Stomach (tissue), 4 donors: ENCODE results near the gene DISC1.

ENCODE experiments used
- EP300 ChIP-seq: sonication (generic); formaldehyde crosslinking; IDR thresholded peaks from one replicate; pipeline ENCODE4 v1.6.1; 2017; ENCODE audit warnings: antibody characterized with exemption
- POLR2A ChIP-seq, 4 donors: fragments of 450-650 bp; IDR thresholded peaks; one replicate each; pipeline ENCODE4 v1.6.1; 2016; ENCODE audit warnings: antibody characterized with exemption in 4 of 4, control low read depth in 2 of 4, mild to moderate bottlenecking in 1 of 4, moderate library complexity in 1 of 4
- POLR2AphosphoS5 ChIP-seq, 3 donors: sonication (generic); formaldehyde crosslinking; IDR thresholded peaks; one replicate each; pipeline ENCODE4 v1.6.1; 2016; ENCODE audit warnings: antibody characterized with exemption in 3 of 3
- TF ChIP-seq, protein P1 (sequence below), 7 experiments: fragments of 450-650 bp in 4 of 7; fragments of 200-600 bp in 3 of 7; sonication (generic) in 3 of 7; IDR thresholded peaks; one replicate each; pipeline ENCODE4 v1.5.1; 2016 to 2019; ENCODE audit warnings: antibody characterized with exemption in 7 of 7, control low read depth in 2 of 7, mild to moderate bottlenecking in 1 of 7

DNA sequence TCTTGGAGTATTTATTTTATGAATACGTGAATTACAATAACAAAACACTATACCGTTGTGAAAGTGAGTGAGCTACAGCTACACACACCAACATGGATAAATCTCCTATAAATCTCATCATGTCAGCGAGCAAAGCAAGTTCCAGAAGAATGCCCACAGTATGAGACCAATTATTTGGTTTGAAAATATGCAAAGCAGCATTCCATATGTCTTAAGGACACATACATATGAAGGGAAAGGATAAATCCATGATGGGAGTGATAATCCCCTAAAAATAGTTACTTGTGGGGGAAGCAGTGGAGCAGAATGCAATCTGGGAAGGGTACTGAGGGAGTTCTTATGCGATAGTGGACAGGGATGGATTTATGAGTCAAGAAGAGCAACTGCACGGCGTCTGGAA lies 261.3 kb downstream of the DISC1 start:
- TF ChIP-seq, protein P1, sequence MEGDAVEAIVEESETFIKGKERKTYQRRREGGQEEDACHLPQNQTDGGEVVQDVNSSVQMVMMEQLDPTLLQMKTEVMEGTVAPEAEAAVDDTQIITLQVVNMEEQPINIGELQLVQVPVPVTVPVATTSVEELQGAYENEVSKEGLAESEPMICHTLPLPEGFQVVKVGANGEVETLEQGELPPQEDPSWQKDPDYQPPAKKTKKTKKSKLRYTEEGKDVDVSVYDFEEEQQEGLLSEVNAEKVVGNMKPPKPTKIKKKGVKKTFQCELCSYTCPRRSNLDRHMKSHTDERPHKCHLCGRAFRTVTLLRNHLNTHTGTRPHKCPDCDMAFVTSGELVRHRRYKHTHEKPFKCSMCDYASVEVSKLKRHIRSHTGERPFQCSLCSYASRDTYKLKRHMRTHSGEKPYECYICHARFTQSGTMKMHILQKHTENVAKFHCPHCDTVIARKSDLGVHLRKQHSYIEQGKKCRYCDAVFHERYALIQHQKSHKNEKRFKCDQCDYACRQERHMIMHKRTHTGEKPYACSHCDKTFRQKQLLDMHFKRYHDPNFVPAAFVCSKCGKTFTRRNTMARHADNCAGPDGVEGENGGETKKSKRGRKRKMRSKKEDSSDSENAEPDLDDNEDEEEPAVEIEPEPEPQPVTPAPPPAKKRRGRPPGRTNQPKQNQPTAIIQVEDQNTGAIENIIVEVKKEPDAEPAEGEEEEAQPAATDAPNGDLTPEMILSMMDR (IDR thresholded peaks at IDR 0.05): no peak
- no peak for TF ChIP-seq EP300
- TF ChIP-seq POLR2AphosphoS5 (IDR thresholded peaks at IDR 0.05): no peak
- TF ChIP-seq POLR2A (IDR thresholded peaks at IDR 0.05): no peak
